ENCODE measurements around the gene MCM7. TPM values are rescaled to one million over a fixed set of nuclear protein-coding genes. Genes with fewer than 3 reads are reported as not detected.

Gene MCM7
- total RNA-seq, 2 donors from 2014 or later: 32.6 to 34.5 TPM

GRCh38 chr7:100118388-100119071 lies 17.3 kb upstream of the MCM7 start:
- TF ChIP-seq, protein P1, sequence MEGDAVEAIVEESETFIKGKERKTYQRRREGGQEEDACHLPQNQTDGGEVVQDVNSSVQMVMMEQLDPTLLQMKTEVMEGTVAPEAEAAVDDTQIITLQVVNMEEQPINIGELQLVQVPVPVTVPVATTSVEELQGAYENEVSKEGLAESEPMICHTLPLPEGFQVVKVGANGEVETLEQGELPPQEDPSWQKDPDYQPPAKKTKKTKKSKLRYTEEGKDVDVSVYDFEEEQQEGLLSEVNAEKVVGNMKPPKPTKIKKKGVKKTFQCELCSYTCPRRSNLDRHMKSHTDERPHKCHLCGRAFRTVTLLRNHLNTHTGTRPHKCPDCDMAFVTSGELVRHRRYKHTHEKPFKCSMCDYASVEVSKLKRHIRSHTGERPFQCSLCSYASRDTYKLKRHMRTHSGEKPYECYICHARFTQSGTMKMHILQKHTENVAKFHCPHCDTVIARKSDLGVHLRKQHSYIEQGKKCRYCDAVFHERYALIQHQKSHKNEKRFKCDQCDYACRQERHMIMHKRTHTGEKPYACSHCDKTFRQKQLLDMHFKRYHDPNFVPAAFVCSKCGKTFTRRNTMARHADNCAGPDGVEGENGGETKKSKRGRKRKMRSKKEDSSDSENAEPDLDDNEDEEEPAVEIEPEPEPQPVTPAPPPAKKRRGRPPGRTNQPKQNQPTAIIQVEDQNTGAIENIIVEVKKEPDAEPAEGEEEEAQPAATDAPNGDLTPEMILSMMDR (IDR thresholded peaks at IDR 0.05): no peak
- TF ChIP-seq POLR2A (IDR thresholded peaks at IDR 0.05): no peak
- H3K36me3 ChIP-seq (replicated peaks in 1 of 2; ENCODE audit: insufficient read depth in 1 of 2, low read depth in 2 of 2): peaks cover 0 to under 1% of the 10 kb centered on the region in 2 donors
- intact Hi-C loops (cut with DNase I): no loop called here
- H3K27ac ChIP-seq: peak overlapping the region; percentile 79 to 92 (median 87)
- no peaks in the 10 kb centered on the region for H3K9me3 ChIP-seq
- H3K4me1 ChIP-seq: peaks cover 19% of the 10 kb centered on the region
- ATAC-seq (no peak), DNase-seq (no peak)
- H3K4me3 ChIP-seq: peak overlapping the region; percentile 65 to 73
- WGBS, 2 donors: 17 to 28% methylated on average over 10 to 18 of the region's 18 CpGs
- H3K27me3 ChIP-seq: no peaks in the 10 kb centered on the region

DNA sequence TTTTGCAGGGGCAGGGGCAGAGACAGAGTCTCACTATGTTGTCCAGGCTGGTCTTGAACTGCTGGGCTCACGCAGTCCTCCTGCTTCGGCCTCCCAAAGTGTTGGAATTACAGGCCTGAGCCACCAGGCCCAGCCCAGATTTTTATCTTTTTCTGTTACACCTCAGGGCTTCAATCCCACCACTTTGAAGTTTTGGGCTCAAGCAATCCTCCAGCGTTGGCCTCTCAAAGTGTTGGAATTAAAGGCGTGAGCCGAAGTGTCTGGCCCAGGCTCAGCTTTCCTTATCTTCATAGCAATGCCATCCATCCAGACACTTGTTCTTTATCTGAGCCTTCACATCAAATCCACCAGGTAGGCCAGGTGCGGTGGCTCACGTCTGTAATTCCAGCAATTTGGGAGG lies 13.8 kb upstream of the MCM7 start:
- H3K4me3 ChIP-seq: no peak overlapping the region
- no peak for ATAC-seq
- intact Hi-C loops (cut with DNase I): no loop called here
- no peak overlapping the region for H3K27ac ChIP-seq
- 83 to 86% methylated on average over 7 of the region's 7 CpGs for WGBS, 2 donors
- no peaks in the 10 kb centered on the region for H3K9me3 ChIP-seq
- peaks cover 3% of the 10 kb centered on the region in 2 donors for H3K36me3 ChIP-seq (replicated peaks in 1 of 2; ENCODE audit: insufficient read depth in 1 of 2, low read depth in 2 of 2)
- DNase-seq: no peak
- H3K27me3 ChIP-seq: no peaks in the 10 kb centered on the region
- TF ChIP-seq POLR2A (IDR thresholded peaks at IDR 0.05): no peak
- TF ChIP-seq, protein P1 (IDR thresholded peaks at IDR 0.05): no peak
- peaks cover 12% of the 10 kb centered on the region for H3K4me1 ChIP-seq

DNA sequence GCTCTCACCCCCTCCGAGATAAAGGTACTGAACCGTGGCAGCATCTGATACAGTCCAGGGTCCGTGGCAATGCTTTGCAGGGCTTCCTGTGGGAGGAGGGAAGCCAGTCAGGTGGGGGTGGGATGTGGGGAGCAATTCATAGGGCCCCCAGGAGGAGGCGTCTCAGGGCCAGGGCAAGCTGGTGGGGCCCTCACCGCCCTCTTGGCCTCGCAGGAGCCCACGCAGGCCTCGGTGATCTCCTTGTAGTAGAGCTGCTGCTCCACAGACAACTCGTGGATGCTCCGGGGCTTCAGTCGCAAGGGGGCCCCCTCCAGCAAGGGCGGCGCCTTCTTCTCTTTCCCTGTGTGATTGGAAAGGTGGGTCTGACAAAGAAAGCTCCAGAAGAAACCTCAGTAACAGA lies 10.7 kb upstream of the MCM7 start:
- no peak for TF ChIP-seq POLR2A (IDR thresholded peaks at IDR 0.05)
- TF ChIP-seq, protein P1 (IDR thresholded peaks at IDR 0.05): no peak
- no peaks in the 10 kb centered on the region for H3K27me3 ChIP-seq
- DNase-seq: no peak
- H3K36me3 ChIP-seq (replicated peaks in 1 of 2; ENCODE audit: insufficient read depth in 1 of 2, low read depth in 2 of 2): peaks cover 3 to 9% of the 10 kb centered on the region in 2 donors
- ATAC-seq: no peak
- intact Hi-C loops (cut with DNase I): no loop called here
- H3K4me1 ChIP-seq: no peaks in the 10 kb centered on the region
- no peaks in the 10 kb centered on the region for H3K9me3 ChIP-seq
- no peak overlapping the region for H3K27ac ChIP-seq
- no peak overlapping the region for H3K4me3 ChIP-seq
- 80 to 90% methylated on average over 10 of the region's 13 CpGs for WGBS, 2 donors

DNA sequence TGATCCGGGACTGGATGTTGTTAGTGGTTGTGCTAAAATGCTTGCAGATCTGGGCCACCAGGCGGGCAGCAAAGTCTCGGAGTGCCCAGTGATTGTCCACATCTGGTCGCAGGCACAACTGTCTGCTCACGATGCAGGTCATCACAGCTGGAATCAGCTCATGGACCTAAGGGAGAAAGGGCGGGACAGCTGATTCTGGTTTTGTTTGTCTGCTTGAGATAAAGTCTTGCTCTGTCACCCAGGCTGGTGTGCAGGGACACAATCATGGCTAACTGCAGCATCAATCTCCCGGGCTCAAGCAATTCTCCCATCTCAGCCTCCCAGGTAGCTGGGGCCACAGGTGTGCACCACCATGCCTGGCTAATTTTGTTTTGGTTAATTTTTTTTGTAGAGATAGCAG lies 10.0 kb upstream of the MCM7 start:
- Histone ChIP-seq H3K36me3 (replicated peaks in 1 of 2; ENCODE audit: insufficient read depth in 1 of 2, low read depth in 2 of 2) (peaks cover 3 to 10% of the 10 kb centered on the region in 2 donors), H3K27ac (no peak overlapping the region), H3K4me3 (no peak overlapping the region), H3K9me3 (no peaks in the 10 kb centered on the region), H3K27me3 (no peaks in the 10 kb centered on the region), H3K4me1 (no peaks in the 10 kb centered on the region)
- DNase-seq (no peak), ATAC-seq (no peak)
- TF ChIP-seq, protein P1 (IDR thresholded peaks at IDR 0.05): no peak
- TF ChIP-seq POLR2A (IDR thresholded peaks at IDR 0.05): no peak
- intact Hi-C loops (cut with DNase I): no loop called here
- 92 to 96% methylated on average over 7 of the region's 7 CpGs for WGBS, 2 donors
